ENCODE results near the gene COMMD9.

DNA sequence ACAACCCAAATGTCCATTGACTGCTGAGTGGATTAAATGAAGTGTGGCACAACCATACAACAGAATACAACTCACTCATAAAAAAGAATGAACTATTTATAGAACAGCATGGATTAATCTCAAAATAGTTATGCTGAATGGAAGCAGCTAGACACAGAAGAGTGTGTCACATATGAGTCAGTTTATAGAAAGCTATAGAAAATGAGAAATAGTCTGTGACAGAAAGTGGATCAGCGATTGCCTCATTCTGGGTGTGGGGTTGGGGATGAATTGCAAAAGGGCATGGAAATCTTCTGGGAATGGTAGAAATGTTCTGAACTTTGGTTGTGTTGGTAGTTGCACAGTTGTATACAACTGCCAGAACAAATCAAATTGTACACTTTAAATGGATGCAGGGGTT, 44.2 kb upstream of the COMMD9 start:
- no peak for TF ChIP-seq CTCF (tag by site-specific recombination; IDR thresholded peaks at IDR 0.05)
- TF ChIP-seq ZNF248 (tag by site-specific recombination; IDR thresholded peaks at IDR 0.05): no peak
- TF ChIP-seq ZEB2 (tag by site-specific recombination; IDR thresholded peaks at IDR 0.05): no peak
- TF ChIP-seq, protein P1, sequence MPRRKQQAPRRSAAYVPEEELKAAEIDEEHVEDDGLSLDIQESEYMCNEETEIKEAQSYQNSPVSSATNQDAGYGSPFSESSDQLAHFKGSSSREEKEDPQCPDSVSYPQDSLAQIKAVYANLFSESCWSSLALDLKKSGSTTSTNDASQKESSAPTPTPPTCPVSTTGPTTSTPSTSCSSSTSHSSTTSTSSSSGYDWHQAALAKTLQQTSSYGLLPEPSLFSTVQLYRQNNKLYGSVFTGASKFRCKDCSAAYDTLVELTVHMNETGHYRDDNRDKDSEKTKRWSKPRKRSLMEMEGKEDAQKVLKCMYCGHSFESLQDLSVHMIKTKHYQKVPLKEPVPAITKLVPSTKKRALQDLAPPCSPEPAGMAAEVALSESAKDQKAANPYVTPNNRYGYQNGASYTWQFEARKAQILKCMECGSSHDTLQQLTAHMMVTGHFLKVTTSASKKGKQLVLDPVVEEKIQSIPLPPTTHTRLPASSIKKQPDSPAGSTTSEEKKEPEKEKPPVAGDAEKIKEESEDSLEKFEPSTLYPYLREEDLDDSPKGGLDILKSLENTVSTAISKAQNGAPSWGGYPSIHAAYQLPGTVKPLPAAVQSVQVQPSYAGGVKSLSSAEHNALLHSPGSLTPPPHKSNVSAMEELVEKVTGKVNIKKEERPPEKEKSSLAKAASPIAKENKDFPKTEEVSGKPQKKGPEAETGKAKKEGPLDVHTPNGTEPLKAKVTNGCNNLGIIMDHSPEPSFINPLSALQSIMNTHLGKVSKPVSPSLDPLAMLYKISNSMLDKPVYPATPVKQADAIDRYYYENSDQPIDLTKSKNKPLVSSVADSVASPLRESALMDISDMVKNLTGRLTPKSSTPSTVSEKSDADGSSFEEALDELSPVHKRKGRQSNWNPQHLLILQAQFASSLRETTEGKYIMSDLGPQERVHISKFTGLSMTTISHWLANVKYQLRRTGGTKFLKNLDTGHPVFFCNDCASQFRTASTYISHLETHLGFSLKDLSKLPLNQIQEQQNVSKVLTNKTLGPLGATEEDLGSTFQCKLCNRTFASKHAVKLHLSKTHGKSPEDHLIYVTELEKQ (tag by site-specific recombination; IDR thresholded peaks at IDR 0.05; ENCODE audit: borderline replicate concordance): no peak
- no peak for TF ChIP-seq ZBTB21 (tag by site-specific recombination; IDR thresholded peaks at IDR 0.05)
- no peak for TF ChIP-seq ZNF18 (tag by site-specific recombination; IDR thresholded peaks at IDR 0.05)
- TF ChIP-seq YY1 (tag by site-specific recombination; IDR thresholded peaks at IDR 0.05): no peak
- no peak for TF ChIP-seq ZNF114 (tag by site-specific recombination; IDR thresholded peaks at IDR 0.05)
- no peak for TF ChIP-seq SP7 (tag by site-specific recombination; IDR thresholded peaks at IDR 0.05)
- TF ChIP-seq ZNF837 (tag by site-specific recombination; IDR thresholded peaks at IDR 0.05): no peak
- TF ChIP-seq ZNF138 (tag by site-specific recombination; IDR thresholded peaks at IDR 0.05; ENCODE audit: borderline replicate concordance): no peak
- no peak for TF ChIP-seq OSR2 (tag by site-specific recombination; IDR thresholded peaks at IDR 0.05)
- no peak for TF ChIP-seq ZNF707 (tag by site-specific recombination; IDR thresholded peaks at IDR 0.05)
- TF ChIP-seq MEIS1 (CRISPR knock-in tag; IDR thresholded peaks at IDR 0.05; ENCODE audit: borderline replicate concordance): no peak
